OCI-LY7 (cell line): ENCODE measurements around the gene ITGA3. TPM values are rescaled to one million over a fixed set of nuclear protein-coding genes. Genes with fewer than 3 reads are reported as not detected.

ENCODE experiments used
- BruUV-seq: library from RNA; stranded (reverse); fragments of 400-500 nt; replicated peaks from 2 replicates; lab custom pipeline; 2021; lab: Mats Ljungman, UMichigan
- CTCF ChIA-PET: fragments of 300-600 bp; sonication (Branson Sonifier 250); formaldehyde crosslinking; loops from one replicate; lab custom pipeline; 2022; ENCODE audit warnings: antibody characterized with exemption; ENCODE audit not compliant: unreplicated experiment; lab: Charles Lee
- POLR2A ChIA-PET: fragments of 300-600 bp; sonication (Branson Sonifier 250); formaldehyde crosslinking; loops from one replicate; lab custom pipeline; 2022; ENCODE audit warnings: antibody characterized with exemption; lab: Charles Lee
- DNase-seq: peaks from one replicate; pipeline ENCODE4 v3.0.0-alpha.2; 2015; ENCODE audit warnings: low spot score
- H2AFZ ChIP-seq: fragments of 200-600 bp; sonication (generic), shearing (Covaris generic); 2 replicates; pipeline ENCODE4 v1.6.1; 2014; ENCODE audit warnings: mild to moderate bottlenecking, antibody characterized with exemption, low read length, moderate library complexity
- H3K27ac ChIP-seq: fragments of 200-600 bp; sonication (generic); 2 replicates; pipeline ENCODE4 v1.5.1; 2014; ENCODE audit warnings: mixed run types, low read depth, mild to moderate bottlenecking, moderate library complexity, low read length, inconsistent platforms; ENCODE audit not compliant: poor library complexity, severe bottlenecking
- H3K36me3 ChIP-seq: fragments of 200-600 bp; sonication (generic); 2 replicates; pipeline ENCODE4 v1.6.1; 2014; ENCODE audit warnings: mild to moderate bottlenecking, antibody characterized with exemption, low read length, moderate library complexity, mixed read lengths; ENCODE audit not compliant: insufficient read depth
- H3K4me1 ChIP-seq: fragments of 200-600 bp; sonication (generic); 2 replicates; pipeline ENCODE4 v1.5.1; 2014; ENCODE audit warnings: mild to moderate bottlenecking, low read length; ENCODE audit not compliant: insufficient read depth, poor library complexity, severe bottlenecking
- H3K4me2 ChIP-seq: fragments of 200-600 bp; sonication (generic); 2 replicates; pipeline ENCODE4 v1.6.1; 2014; ENCODE audit warnings: mild to moderate bottlenecking, low read length
- H3K4me3 ChIP-seq: fragments of 200-600 bp; sonication (generic); 2 replicates; pipeline ENCODE4 v1.5.1; 2014; ENCODE audit warnings: mild to moderate bottlenecking, low read depth, low read length; ENCODE audit not compliant: poor library complexity, severe bottlenecking
- H3K79me2 ChIP-seq: fragments of 200-600 bp; sonication (generic); 2 replicates; pipeline ENCODE4 v1.6.1; 2016; ENCODE audit warnings: low read depth, mild to moderate bottlenecking, low read length, moderate library complexity, mixed read lengths; ENCODE audit not compliant: insufficient read depth
- H3K9me2 ChIP-seq: fragments of 200-600 bp; sonication (generic); 2 replicates; pipeline ENCODE4 v1.6.1; 2016; ENCODE audit warnings: mild to moderate bottlenecking, low read length, mixed read lengths; ENCODE audit not compliant: insufficient read depth
- H3K9me3 ChIP-seq: fragments of 200-600 bp; sonication (generic); 2 replicates; pipeline ENCODE4 v1.6.1; 2014; ENCODE audit warnings: mild to moderate bottlenecking, mixed run types, low read length, mixed read lengths
- H4K20me1 ChIP-seq: fragments of 200-600 bp; sonication (generic); 2 replicates; pipeline ENCODE4 v1.6.1; 2014; ENCODE audit warnings: mild to moderate bottlenecking, antibody characterized with exemption, low read length, moderate library complexity, mixed read lengths; ENCODE audit not compliant: insufficient read depth
- EZH2phosphoT487 ChIP-seq: fragments of 200-600 bp; sonication (generic); IDR thresholded peaks from 2 replicates; pipeline ENCODE4 v1.6.1; 2018; ENCODE audit warnings: low read depth, borderline replicate concordance, mild to moderate bottlenecking, mixed run types, antibody characterized with exemption, low read length, moderate library complexity, mixed read lengths
- intact Hi-C: fragments of 100-400 bp; cut with micrococcal nuclease; formaldehyde crosslinking; loops from one replicate; pipeline ENCODE4 v1.10.0; 2022; ENCODE audit not compliant: unreplicated experiment
- total RNA-seq, 2 experiments: library from RNA; depleted of rRNA in 1 of 2; stranded (reverse); fragments of >200 nt in 1 of 2; shearing (Covaris generic) in 1 of 2; gene quantifications; 2 replicates each; pipeline ENCODE4 v1.2.3, GENCODE V29; 2014 to 2022
- TF ChIP-seq, protein P1 (sequence below): fragments of 200-600 bp; sonication (generic); conservative IDR thresholded peaks from 2 replicates; pipeline ENCODE4 v1.5.1; 2014; ENCODE audit warnings: mild to moderate bottlenecking, antibody characterized with exemption, low read length, moderate library complexity, mixed read lengths

ITGA3 gene
- total RNA-seq, 2 experiments from 2014 or later, result 15.2 to 30.7 TPM

DNA sequence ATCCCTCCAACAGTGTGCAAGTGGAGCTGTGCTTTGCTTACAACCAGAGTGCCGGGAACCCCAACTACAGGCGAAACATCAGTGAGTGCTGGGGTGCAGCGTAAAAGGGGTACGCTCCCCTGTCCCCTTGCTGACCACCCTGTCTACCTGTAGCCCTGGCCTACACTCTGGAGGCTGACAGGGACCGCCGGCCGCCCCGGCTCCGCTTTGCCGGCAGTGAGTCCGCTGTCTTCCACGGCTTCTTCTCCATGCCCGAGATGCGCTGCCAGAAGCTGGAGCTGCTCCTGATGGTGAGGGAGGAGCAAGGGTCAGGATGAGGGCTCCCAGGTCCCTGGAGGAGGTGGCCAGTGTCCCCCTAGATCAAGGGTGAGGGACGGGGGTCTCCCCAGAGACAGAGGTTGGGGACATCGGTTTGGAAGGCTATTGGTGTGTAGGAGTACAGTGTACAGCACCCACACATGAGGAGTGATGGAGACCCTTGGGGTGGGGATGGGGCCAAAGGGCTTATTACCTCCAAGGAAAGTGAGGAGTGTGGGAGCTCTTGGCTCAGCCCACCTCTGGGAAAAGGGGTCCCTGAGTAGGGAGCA lies 19.6 kb downstream of the ITGA3 start:
- H3K4me2 ChIP-seq, result no peak overlapping the region
- CTCF ChIA-PET, result no interaction called here
- TF ChIP-seq, protein P1, sequence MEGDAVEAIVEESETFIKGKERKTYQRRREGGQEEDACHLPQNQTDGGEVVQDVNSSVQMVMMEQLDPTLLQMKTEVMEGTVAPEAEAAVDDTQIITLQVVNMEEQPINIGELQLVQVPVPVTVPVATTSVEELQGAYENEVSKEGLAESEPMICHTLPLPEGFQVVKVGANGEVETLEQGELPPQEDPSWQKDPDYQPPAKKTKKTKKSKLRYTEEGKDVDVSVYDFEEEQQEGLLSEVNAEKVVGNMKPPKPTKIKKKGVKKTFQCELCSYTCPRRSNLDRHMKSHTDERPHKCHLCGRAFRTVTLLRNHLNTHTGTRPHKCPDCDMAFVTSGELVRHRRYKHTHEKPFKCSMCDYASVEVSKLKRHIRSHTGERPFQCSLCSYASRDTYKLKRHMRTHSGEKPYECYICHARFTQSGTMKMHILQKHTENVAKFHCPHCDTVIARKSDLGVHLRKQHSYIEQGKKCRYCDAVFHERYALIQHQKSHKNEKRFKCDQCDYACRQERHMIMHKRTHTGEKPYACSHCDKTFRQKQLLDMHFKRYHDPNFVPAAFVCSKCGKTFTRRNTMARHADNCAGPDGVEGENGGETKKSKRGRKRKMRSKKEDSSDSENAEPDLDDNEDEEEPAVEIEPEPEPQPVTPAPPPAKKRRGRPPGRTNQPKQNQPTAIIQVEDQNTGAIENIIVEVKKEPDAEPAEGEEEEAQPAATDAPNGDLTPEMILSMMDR, result no peak
- no peak for TF ChIP-seq EZH2phosphoT487
- no peaks in the 10 kb centered on the region for H3K79me2 ChIP-seq
- peaks cover 43% of the 10 kb centered on the region for H3K4me1 ChIP-seq
- no peak overlapping the region for H3K4me3 ChIP-seq
- H3K36me3 ChIP-seq, result peaks cover 44% of the 10 kb centered on the region
- no peak overlapping the region for H3K27ac ChIP-seq
- BruUV-seq, result no TSS peak
- no peak overlapping the region for H2AFZ ChIP-seq
- H3K9me2 ChIP-seq, result no peaks in the 10 kb centered on the region
- H4K20me1 ChIP-seq, result no peaks in the 10 kb centered on the region
- H3K9me3 ChIP-seq, result no peaks in the 10 kb centered on the region
- no peak for DNase-seq
- POLR2A ChIA-PET, result no interaction called here
- intact Hi-C loops, result no loop called here

GRCh38 chr17:50076221-50076590 lies 20.3 kb downstream of the ITGA3 start:
- intact Hi-C loops, result no loop called here
- peaks cover 40% of the 10 kb centered on the region for H3K36me3 ChIP-seq
- BruUV-seq, result no TSS peak
- H3K9me2 ChIP-seq, result no peaks in the 10 kb centered on the region
- H3K79me2 ChIP-seq, result no peaks in the 10 kb centered on the region
- H3K4me3 ChIP-seq, result no peak overlapping the region
- H3K4me2 ChIP-seq, result no peak overlapping the region
- no peaks in the 10 kb centered on the region for H4K20me1 ChIP-seq
- peaks cover 50% of the 10 kb centered on the region for H3K4me1 ChIP-seq
- no peak for TF ChIP-seq EZH2phosphoT487
- TF ChIP-seq, protein P1, result no peak
- H2AFZ ChIP-seq, result no peak overlapping the region
- no peak overlapping the region for H3K27ac ChIP-seq
- ChIA-PET POLR2A (no interaction called here), CTCF (no interaction called here)
- no peaks in the 10 kb centered on the region for H3K9me3 ChIP-seq
- DNase-seq, result no peak

- no peak for DNase-seq
- H4K20me1 ChIP-seq, result no peaks in the 10 kb centered on the region
Observed at GRCh38 chr17:50076591-50077235, 20.8 kb downstream of the ITGA3 start.

More at GRCh38 chr17:50076591-50077235, 20.8 kb downstream of the ITGA3 start:
- intact Hi-C loops, result no loop called here
- no peak overlapping the region for H3K4me3 ChIP-seq
- H3K4me2 ChIP-seq, result no peak overlapping the region
- H3K27ac ChIP-seq, result no peak overlapping the region
- TF ChIP-seq EZH2phosphoT487, result no peak
- TF ChIP-seq, protein P1, result no peak
- POLR2A ChIA-PET, result no interaction called here
- H3K79me2 ChIP-seq, result no peaks in the 10 kb centered on the region
- no TSS peak for BruUV-seq
- H3K9me2 ChIP-seq, result no peaks in the 10 kb centered on the region
- CTCF ChIA-PET, result interaction anchor here (0.6 kb wide), 1 partner anchor 146 kb away, joined by 4 read pairs; no protein-coding TSS in a partner anchor
- no peaks in the 10 kb centered on the region for H3K9me3 ChIP-seq
- H3K36me3 ChIP-seq, result peaks cover 40% of the 10 kb centered on the region
- peaks cover 53% of the 10 kb centered on the region for H3K4me1 ChIP-seq
- no peak overlapping the region for H2AFZ ChIP-seq
